Body of pancreas (tissue), 4 donors: Measurements from ENCODE around the gene LYST.

Experiments used
- POLR2A ChIP-seq, 3 donors: fragments of 450-650 bp; IDR thresholded peaks; one replicate each; pipeline ENCODE4 v1.6.1; 2016; ENCODE audit warnings: antibody characterized with exemption in 3 of 3, mild to moderate bottlenecking in 2 of 3
- TF ChIP-seq, protein P1 (sequence below), 7 experiments: fragments of 450-650 bp in 4 of 7; fragments of 200-600 bp in 3 of 7; sonication (generic) in 3 of 7; IDR thresholded peaks; one replicate each; pipeline ENCODE4 v1.5.1; 2016 to 2019; ENCODE audit warnings: antibody characterized with exemption in 7 of 7

- TF ChIP-seq POLR2A (IDR thresholded peaks at IDR 0.05) = no peak
- TF ChIP-seq, protein P1, sequence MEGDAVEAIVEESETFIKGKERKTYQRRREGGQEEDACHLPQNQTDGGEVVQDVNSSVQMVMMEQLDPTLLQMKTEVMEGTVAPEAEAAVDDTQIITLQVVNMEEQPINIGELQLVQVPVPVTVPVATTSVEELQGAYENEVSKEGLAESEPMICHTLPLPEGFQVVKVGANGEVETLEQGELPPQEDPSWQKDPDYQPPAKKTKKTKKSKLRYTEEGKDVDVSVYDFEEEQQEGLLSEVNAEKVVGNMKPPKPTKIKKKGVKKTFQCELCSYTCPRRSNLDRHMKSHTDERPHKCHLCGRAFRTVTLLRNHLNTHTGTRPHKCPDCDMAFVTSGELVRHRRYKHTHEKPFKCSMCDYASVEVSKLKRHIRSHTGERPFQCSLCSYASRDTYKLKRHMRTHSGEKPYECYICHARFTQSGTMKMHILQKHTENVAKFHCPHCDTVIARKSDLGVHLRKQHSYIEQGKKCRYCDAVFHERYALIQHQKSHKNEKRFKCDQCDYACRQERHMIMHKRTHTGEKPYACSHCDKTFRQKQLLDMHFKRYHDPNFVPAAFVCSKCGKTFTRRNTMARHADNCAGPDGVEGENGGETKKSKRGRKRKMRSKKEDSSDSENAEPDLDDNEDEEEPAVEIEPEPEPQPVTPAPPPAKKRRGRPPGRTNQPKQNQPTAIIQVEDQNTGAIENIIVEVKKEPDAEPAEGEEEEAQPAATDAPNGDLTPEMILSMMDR (IDR thresholded peaks at IDR 0.05) = no peak
Measured at GRCh38 chr1:235679005-235679404, 187.7 kb downstream of the LYST start.
